ENCODE measurements around the gene SLK. TPM values are rescaled to one million over a fixed set of nuclear protein-coding genes. Genes with fewer than 3 reads are reported as not detected.
A peak's percentile ranks its signal among the peaks of the same experiment; 100 is the strongest.

The SLK gene
- total RNA-seq, 1 donor from 2014 or later, result 27.5 TPM

DNA sequence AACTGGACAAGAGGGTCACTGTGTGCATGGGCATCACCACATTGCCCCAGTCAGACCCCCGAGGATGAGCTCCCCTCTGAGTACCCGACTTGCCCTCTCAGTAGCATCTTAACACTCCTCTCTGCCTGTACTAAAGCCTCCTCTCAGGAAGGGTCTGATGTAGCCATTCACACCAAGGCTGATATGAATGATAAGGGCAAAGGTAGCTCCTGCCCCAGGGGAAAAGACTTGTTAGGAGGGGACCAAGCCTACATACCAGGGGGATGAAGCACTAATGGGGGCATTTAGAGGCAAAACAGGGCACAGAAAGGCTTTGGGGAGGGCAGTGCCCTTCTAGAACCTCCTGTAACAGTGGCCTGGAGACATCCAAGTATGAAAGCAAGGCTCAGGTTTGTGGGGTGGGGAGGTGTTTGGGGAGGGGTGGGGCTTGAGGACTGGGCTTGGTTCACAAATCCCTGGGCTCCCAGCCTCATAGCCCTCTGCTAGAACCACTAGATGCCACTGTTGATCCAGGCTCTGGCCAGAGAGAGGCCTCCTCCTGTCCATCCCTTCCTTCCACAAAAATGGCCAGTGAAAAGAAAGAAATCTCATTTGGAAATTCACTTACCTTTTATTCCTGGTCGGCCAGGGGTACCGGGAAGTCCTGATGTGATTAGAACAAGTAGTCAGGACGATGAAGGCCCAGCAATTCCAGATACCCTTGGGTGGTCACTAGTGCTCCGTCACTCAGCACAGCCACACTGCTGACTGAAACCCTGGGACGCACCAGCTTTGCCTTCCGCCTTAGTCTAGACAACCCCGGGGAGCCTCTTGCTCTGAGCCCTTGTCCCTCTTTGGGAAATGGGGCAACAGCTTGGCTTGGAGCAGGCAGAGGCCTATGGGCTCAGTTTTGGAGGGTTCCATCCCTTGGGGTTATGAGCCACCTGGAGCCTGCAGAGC, 78.5 kb downstream of the SLK start:
- DNase-seq (ENCODE audit: low read depth), result peak; percentile 44
- FAIRE-seq, result no peak
- no peak overlapping the region for H3K4me2 ChIP-seq (ENCODE audit: low read length)
- no peak overlapping the region for H2AFZ ChIP-seq (ENCODE audit: low read depth, low read length)
- H3K4me1 ChIP-seq (ENCODE audit: insufficient read depth, low read length), result peaks cover 15% of the 10 kb centered on the region
- H3K27me3 ChIP-seq (ENCODE audit: insufficient read depth, low read length), result peaks cover 2% of the 10 kb centered on the region
- Mint-ChIP-seq H3K36me3 (ENCODE audit: low read depth, unreplicated experiment) (peaks cover 4% of the 10 kb centered on the region), H3K9me3 (ENCODE audit: unreplicated experiment) (no peaks in the 10 kb centered on the region), H3K27ac (ENCODE audit: unreplicated experiment) (no peak overlapping the region), H3K27me3 (ENCODE audit: low read depth, unreplicated experiment) (peaks cover 14% of the 10 kb centered on the region), H3K4me1 (ENCODE audit: low read depth, unreplicated experiment) (peaks cover 1% of the 10 kb centered on the region), H3K4me3 (ENCODE audit: unreplicated experiment) (no peak overlapping the region)
- H3K27ac ChIP-seq (ENCODE audit: low read depth, low read length), result no peak overlapping the region
- no peaks in the 10 kb centered on the region for H3K9me3 ChIP-seq (ENCODE audit: insufficient read depth, low read depth, low read length)
- TF ChIP-seq EZH2 (IDR thresholded peaks at IDR 0.05; ENCODE audit: insufficient read depth, low read length) (no peak), CTCF (IDR thresholded peaks at IDR 0.05; ENCODE audit: insufficient read depth, low read depth, low read length) (peak; percentile 78)
- no peak overlapping the region for H3K4me3 ChIP-seq (ENCODE audit: insufficient read depth, low read depth, low read length)
- no peaks in the 10 kb centered on the region for H4K20me1 ChIP-seq (ENCODE audit: insufficient read depth, low read length)
- H3K36me3 ChIP-seq (ENCODE audit: insufficient read depth, low read length), result no peaks in the 10 kb centered on the region
- no peaks in the 10 kb centered on the region for H3K79me2 ChIP-seq (ENCODE audit: insufficient read depth, low read length)
- H3K9ac ChIP-seq (ENCODE audit: low read length), result no peak overlapping the region

GRCh38 chr10:104046651-104047050, 79.7 kb downstream of the SLK start:
- Histone ChIP-seq H3K4me2 (ENCODE audit: low read length) (no peak overlapping the region), H4K20me1 (ENCODE audit: insufficient read depth, low read length) (no peaks in the 10 kb centered on the region), H2AFZ (ENCODE audit: low read depth, low read length) (no peak overlapping the region), H3K27ac (ENCODE audit: low read depth, low read length) (no peak overlapping the region), H3K36me3 (ENCODE audit: insufficient read depth, low read length) (no peaks in the 10 kb centered on the region), H3K79me2 (ENCODE audit: insufficient read depth, low read length) (no peaks in the 10 kb centered on the region), H3K9ac (ENCODE audit: low read length) (no peak overlapping the region), H3K4me1 (ENCODE audit: insufficient read depth, low read length) (peaks cover 15% of the 10 kb centered on the region), H3K9me3 (ENCODE audit: insufficient read depth, low read depth, low read length) (no peaks in the 10 kb centered on the region), H3K4me3 (ENCODE audit: insufficient read depth, low read depth, low read length) (no peak overlapping the region), H3K27me3 (ENCODE audit: insufficient read depth, low read length) (peaks cover 2% of the 10 kb centered on the region)
- Mint-ChIP-seq H3K36me3 (ENCODE audit: low read depth, unreplicated experiment) (peaks cover 4% of the 10 kb centered on the region), H3K4me1 (ENCODE audit: low read depth, unreplicated experiment) (peaks cover 1% of the 10 kb centered on the region), H3K27ac (ENCODE audit: unreplicated experiment) (no peak overlapping the region), H3K27me3 (ENCODE audit: low read depth, unreplicated experiment) (peaks cover 14% of the 10 kb centered on the region), H3K9me3 (ENCODE audit: unreplicated experiment) (no peaks in the 10 kb centered on the region), H3K4me3 (ENCODE audit: unreplicated experiment) (no peak overlapping the region)
- TF ChIP-seq CTCF (IDR thresholded peaks at IDR 0.05; ENCODE audit: insufficient read depth, low read depth, low read length) (no peak), EZH2 (IDR thresholded peaks at IDR 0.05; ENCODE audit: insufficient read depth, low read length) (no peak)
- DNase-seq (ENCODE audit: low read depth) (no peak), FAIRE-seq (no peak)
